ENCODE measurements around the gene NRXN2. TPM values are rescaled to one million over a fixed set of nuclear protein-coding genes. Genes with fewer than 3 reads are reported as not detected.
"Not testable (repeated sequence)": the region's sequence is repeated elsewhere in the genome, so short reads cannot be mapped to it uniquely, and the experiment has no call there.

The NRXN2 gene
- total RNA-seq, 1 experiment from 2014 or later, result not detected

GRCh38 chr11:64598797-64599697, 124.0 kb downstream of the NRXN2 start:
- H3K9me3 Mint-ChIP-seq (ENCODE audit: unreplicated experiment), result no peaks in the 10 kb centered on the region
- H3K27ac Mint-ChIP-seq (ENCODE audit: low read depth, unreplicated experiment), result no peak overlapping the region
- DNase-seq (ENCODE audit: unreplicated experiment), result no peak
- TF ChIP-seq CTCF (IDR thresholded peaks at IDR 0.05; ENCODE audit: unreplicated experiment), result no peak
- H3K36me3 Mint-ChIP-seq (ENCODE audit: insufficient read depth, unreplicated experiment), result no peaks in the 10 kb centered on the region
- H3K27me3 Mint-ChIP-seq (ENCODE audit: insufficient read depth, unreplicated experiment), result no peaks in the 10 kb centered on the region
- intact Hi-C loops (cut with micrococcal nuclease), result no loop called here
- no TSS peak for BruUV-seq (replicated peaks)
- no peaks in the 10 kb centered on the region for H3K4me1 Mint-ChIP-seq (ENCODE audit: insufficient read depth, unreplicated experiment)
- CTCF ChIA-PET, result interaction anchor here (0.8 kb wide), 1 partner anchor 45 kb away, joined by 3 read pairs; no protein-coding TSS in a partner anchor
- POLR2A ChIA-PET, result no interaction called here
- H3K4me3 Mint-ChIP-seq (ENCODE audit: unreplicated experiment), result no peak overlapping the region

- CTCF ChIA-PET, result no interaction called here
- no TSS peak for BruUV-seq (replicated peaks)
- TF ChIP-seq CTCF (IDR thresholded peaks at IDR 0.05; ENCODE audit: unreplicated experiment), result no peak
- no peak overlapping the region for H3K4me3 Mint-ChIP-seq (ENCODE audit: unreplicated experiment)
- POLR2A ChIA-PET, result no interaction called here
- intact Hi-C loops (cut with micrococcal nuclease), result no loop called here
- no peaks in the 10 kb centered on the region for H3K36me3 Mint-ChIP-seq (ENCODE audit: insufficient read depth, unreplicated experiment)
- H3K27ac Mint-ChIP-seq (ENCODE audit: low read depth, unreplicated experiment), result no peak overlapping the region
- no peaks in the 10 kb centered on the region for H3K9me3 Mint-ChIP-seq (ENCODE audit: unreplicated experiment)
- DNase-seq (ENCODE audit: unreplicated experiment), result no peak
- H3K4me1 Mint-ChIP-seq (ENCODE audit: insufficient read depth, unreplicated experiment), result no peaks in the 10 kb centered on the region
- H3K27me3 Mint-ChIP-seq (ENCODE audit: insufficient read depth, unreplicated experiment), result no peaks in the 10 kb centered on the region
Observed at GRCh38 chr11:64598106-64598796, 124.7 kb downstream of the NRXN2 start.

GRCh38 chr11:64597671-64598101, 125.3 kb downstream of the NRXN2 start:
- H3K27ac Mint-ChIP-seq (ENCODE audit: low read depth, unreplicated experiment), result no peak overlapping the region
- H3K4me1 Mint-ChIP-seq (ENCODE audit: insufficient read depth, unreplicated experiment), result no peaks in the 10 kb centered on the region
- H3K27me3 Mint-ChIP-seq (ENCODE audit: insufficient read depth, unreplicated experiment), result no peaks in the 10 kb centered on the region
- POLR2A ChIA-PET, result interaction anchor here (0.6 kb wide), 1 partner anchor 30 kb away, joined by 3 read pairs; no protein-coding TSS in a partner anchor
- TF ChIP-seq CTCF (IDR thresholded peaks at IDR 0.05; ENCODE audit: unreplicated experiment), result no peak
- H3K36me3 Mint-ChIP-seq (ENCODE audit: insufficient read depth, unreplicated experiment), result no peaks in the 10 kb centered on the region
- H3K4me3 Mint-ChIP-seq (ENCODE audit: unreplicated experiment), result no peak overlapping the region
- BruUV-seq (replicated peaks), result no TSS peak
- intact Hi-C loops (cut with micrococcal nuclease), result no loop called here
- no peaks in the 10 kb centered on the region for H3K9me3 Mint-ChIP-seq (ENCODE audit: unreplicated experiment)
- CTCF ChIA-PET, result interaction anchor here (0.7 kb wide), 1 partner anchor 106 kb away, joined by 3 read pairs; no protein-coding TSS in a partner anchor
- no peak for DNase-seq (ENCODE audit: unreplicated experiment)

- H3K27me3 Mint-ChIP-seq (ENCODE audit: insufficient read depth, unreplicated experiment); H3K4me1 Mint-ChIP-seq (ENCODE audit: insufficient read depth, unreplicated experiment); intact Hi-C loops (cut with micrococcal nuclease); H3K4me3 Mint-ChIP-seq (ENCODE audit: unreplicated experiment); H3K27ac Mint-ChIP-seq (ENCODE audit: low read depth, unreplicated experiment); H3K36me3 Mint-ChIP-seq (ENCODE audit: insufficient read depth, unreplicated experiment); DNase-seq (ENCODE audit: unreplicated experiment); POLR2A ChIA-PET; CTCF ChIA-PET; BruUV-seq (replicated peaks); H3K9me3 Mint-ChIP-seq (ENCODE audit: unreplicated experiment): not testable (repeated sequence)
Observed at GRCh38 chr11:64595922-64596321, 127.1 kb downstream of the NRXN2 start.

Measured in MCF 10A (cell line).